Activated T-cell treated with anti-CD3 and anti-CD28 coated beads, Interleukin-2, amount 50 U/mL, for 1 hour (primary cell): Measurements from ENCODE around the gene ABL1.

ENCODE experiments used
- DNase-seq: peaks from one replicate; pipeline ENCODE4 v3.0.0-alpha.2; 2020

ABL1 gene

GRCh38 chr9:130854092-130854491, 19.0 kb downstream of the ABL1 start:
- no peak for DNase-seq

GRCh38 chr9:130854835-130855234, 19.8 kb downstream of the ABL1 start:
- DNase-seq, result no peak

GRCh38 chr9:130856474-130856873, 21.4 kb downstream of the ABL1 start:
- no peak for DNase-seq

- no peak for DNase-seq
These were observed 23.0 kb downstream of the ABL1 start for GRCh38 chr9:130857864-130858738.

GRCh38 chr9:130858739-130859705, 24.0 kb downstream of the ABL1 start:
- DNase-seq, result no peak

GRCh38 chr9:130860458-130861316, 25.6 kb downstream of the ABL1 start:
- DNase-seq, result no peak

GRCh38 chr9:130861372-130862180, 26.5 kb downstream of the ABL1 start:
- DNase-seq, result no peak

- no peak for DNase-seq
These were observed 27.2 kb downstream of the ABL1 start for GRCh38 chr9:130862217-130862616.

- DNase-seq, result no peak
These were observed 27.7 kb downstream of the ABL1 start for GRCh38 chr9:130862747-130863146.

- DNase-seq, result no peak
These were observed 29.5 kb downstream of the ABL1 start for GRCh38 chr9:130864541-130864940.

GRCh38 chr9:130865921-130866320, 30.9 kb downstream of the ABL1 start:
- no peak for DNase-seq

- DNase-seq, result peak; percentile 50
These were observed 31.5 kb downstream of the ABL1 start for GRCh38 chr9:130866474-130866965.

GRCh38 chr9:130867556-130867955, 32.5 kb downstream of the ABL1 start:
- no peak for DNase-seq

- DNase-seq, result no peak
These were observed 33.2 kb downstream of the ABL1 start for GRCh38 chr9:130868230-130868629.

GRCh38 chr9:130869250-130869649, 34.2 kb downstream of the ABL1 start:
- no peak for DNase-seq

GRCh38 chr9:130870491-130871381, 35.7 kb downstream of the ABL1 start:
- DNase-seq, result no peak

GRCh38 chr9:130871395-130872062, 36.5 kb downstream of the ABL1 start:
- no peak for DNase-seq

GRCh38 chr9:130872093-130872492, 37.0 kb downstream of the ABL1 start:
- no peak for DNase-seq

GRCh38 chr9:130872508-130872907, 37.5 kb downstream of the ABL1 start:
- no peak for DNase-seq
